Suprapubic skin (tissue), 3 donors: Measurements from ENCODE around the gene PDE4D.
"Not testable (repeated sequence)": the region's sequence is repeated elsewhere in the genome, so short reads cannot be mapped to it uniquely, and the experiment has no call there.

Experiments
- POLR2A ChIP-seq, 2 donors: fragments of 450-650 bp; IDR thresholded peaks; one replicate each; pipeline ENCODE4 v1.6.1; 2017; ENCODE audit warnings: antibody characterized with exemption in 2 of 2, mild to moderate bottlenecking in 2 of 2, moderate library complexity in 2 of 2
- TF ChIP-seq, protein P1 (sequence below), 2 donors: fragments of 200-600 bp in 1 of 2; fragments of 450-650 bp in 1 of 2; sonication (generic) in 1 of 2; IDR thresholded peaks; one replicate each; pipeline ENCODE4 v1.5.1; 2016 to 2019; ENCODE audit warnings: antibody characterized with exemption in 2 of 2, mild to moderate bottlenecking in 1 of 2, moderate library complexity in 1 of 2

DNA sequence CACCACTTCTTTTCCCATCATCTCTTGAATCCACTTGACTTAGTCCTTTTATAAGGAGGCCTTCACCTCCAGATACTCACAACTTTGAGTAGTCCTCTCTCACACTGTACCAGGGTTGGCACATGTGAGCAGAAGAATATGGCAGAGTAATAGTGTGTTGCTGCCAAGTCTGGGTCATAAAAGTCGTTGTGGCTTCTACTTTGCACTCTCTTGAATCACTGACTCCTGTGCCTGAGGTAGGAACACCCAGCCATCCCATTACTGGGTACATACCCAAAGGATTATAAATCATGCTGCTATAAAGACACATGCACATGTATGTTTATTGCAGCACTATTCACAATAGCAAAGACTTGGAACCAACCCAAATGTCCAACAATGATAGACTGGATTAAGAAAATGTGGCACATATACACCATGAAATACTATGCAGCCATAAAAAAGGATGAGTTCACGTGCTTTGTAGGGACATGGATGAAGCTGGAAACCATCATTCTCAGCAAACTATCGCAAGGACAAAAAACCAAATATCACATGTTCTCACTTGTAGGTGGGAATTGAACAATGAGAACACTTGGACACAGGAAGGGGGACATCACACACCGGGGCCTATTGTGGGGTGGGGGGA is 145.4 kb downstream of the PDE4D start:
- TF ChIP-seq, protein P1, sequence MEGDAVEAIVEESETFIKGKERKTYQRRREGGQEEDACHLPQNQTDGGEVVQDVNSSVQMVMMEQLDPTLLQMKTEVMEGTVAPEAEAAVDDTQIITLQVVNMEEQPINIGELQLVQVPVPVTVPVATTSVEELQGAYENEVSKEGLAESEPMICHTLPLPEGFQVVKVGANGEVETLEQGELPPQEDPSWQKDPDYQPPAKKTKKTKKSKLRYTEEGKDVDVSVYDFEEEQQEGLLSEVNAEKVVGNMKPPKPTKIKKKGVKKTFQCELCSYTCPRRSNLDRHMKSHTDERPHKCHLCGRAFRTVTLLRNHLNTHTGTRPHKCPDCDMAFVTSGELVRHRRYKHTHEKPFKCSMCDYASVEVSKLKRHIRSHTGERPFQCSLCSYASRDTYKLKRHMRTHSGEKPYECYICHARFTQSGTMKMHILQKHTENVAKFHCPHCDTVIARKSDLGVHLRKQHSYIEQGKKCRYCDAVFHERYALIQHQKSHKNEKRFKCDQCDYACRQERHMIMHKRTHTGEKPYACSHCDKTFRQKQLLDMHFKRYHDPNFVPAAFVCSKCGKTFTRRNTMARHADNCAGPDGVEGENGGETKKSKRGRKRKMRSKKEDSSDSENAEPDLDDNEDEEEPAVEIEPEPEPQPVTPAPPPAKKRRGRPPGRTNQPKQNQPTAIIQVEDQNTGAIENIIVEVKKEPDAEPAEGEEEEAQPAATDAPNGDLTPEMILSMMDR (IDR thresholded peaks at IDR 0.05) = not testable (repeated sequence)
- not testable (repeated sequence) for TF ChIP-seq POLR2A (IDR thresholded peaks at IDR 0.05)
